ENCODE measurements around the gene SLC29A4.
"Not testable (repeated sequence)": the region's sequence is repeated elsewhere in the genome, so short reads cannot be mapped to it uniquely, and the experiment has no call there.

DNA sequence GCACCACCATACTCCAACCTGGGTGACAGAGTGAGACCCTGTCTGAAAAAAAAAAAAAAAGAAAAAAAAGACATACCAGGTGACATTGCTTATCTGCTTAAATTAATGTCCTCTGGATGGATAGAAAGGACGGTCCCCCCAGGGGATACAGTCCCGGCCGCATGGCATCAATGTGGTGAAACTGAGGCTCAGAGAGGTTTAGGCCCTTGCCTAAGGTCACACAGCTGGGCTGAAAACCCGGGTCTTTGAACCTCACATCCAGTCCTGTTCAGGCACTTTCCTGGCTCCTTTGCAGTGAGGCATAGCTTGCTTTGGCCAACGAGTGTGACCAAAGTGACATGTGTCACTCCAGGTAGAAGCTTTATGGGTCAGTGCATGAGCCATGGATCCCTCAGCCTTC is 4.6 kb downstream of the SLC29A4 start:
- TF ChIP-seq, protein P1, sequence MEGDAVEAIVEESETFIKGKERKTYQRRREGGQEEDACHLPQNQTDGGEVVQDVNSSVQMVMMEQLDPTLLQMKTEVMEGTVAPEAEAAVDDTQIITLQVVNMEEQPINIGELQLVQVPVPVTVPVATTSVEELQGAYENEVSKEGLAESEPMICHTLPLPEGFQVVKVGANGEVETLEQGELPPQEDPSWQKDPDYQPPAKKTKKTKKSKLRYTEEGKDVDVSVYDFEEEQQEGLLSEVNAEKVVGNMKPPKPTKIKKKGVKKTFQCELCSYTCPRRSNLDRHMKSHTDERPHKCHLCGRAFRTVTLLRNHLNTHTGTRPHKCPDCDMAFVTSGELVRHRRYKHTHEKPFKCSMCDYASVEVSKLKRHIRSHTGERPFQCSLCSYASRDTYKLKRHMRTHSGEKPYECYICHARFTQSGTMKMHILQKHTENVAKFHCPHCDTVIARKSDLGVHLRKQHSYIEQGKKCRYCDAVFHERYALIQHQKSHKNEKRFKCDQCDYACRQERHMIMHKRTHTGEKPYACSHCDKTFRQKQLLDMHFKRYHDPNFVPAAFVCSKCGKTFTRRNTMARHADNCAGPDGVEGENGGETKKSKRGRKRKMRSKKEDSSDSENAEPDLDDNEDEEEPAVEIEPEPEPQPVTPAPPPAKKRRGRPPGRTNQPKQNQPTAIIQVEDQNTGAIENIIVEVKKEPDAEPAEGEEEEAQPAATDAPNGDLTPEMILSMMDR (conservative IDR thresholded peaks at IDR 0.05; ENCODE audit: low read depth, low read length): not testable (repeated sequence)
- TF ChIP-seq FOS, RFX5 (IDR thresholded peaks at IDR 0.05; ENCODE audit: low read depth, low read length): not testable (repeated sequence)
